Type B pancreatic cell (in vitro differentiated cells): ENCODE results near the gene PARVB. TPM values are rescaled to one million over a fixed set of nuclear protein-coding genes. Genes with fewer than 3 reads are reported as not detected.

Experiments used
- DNase-seq: peaks from one replicate; pipeline ENCODE4 v3.0.0; 2021; ENCODE audit warnings: mixed read lengths; ENCODE audit not compliant: unreplicated experiment; ENCODE audit errors: extremely low spot score
- H3K27ac Mint-ChIP-seq: 2 replicates; pipeline ENCODE4 v1.8.0; 2021; ENCODE audit warnings: mild to moderate bottlenecking, mixed read lengths
- H3K27me3 Mint-ChIP-seq: 2 replicates; pipeline ENCODE4 v1.8.0; 2021; ENCODE audit warnings: mixed read lengths
- H3K36me3 Mint-ChIP-seq: 2 replicates; pipeline ENCODE4 v1.8.0; 2021; ENCODE audit warnings: mixed read lengths
- H3K4me1 Mint-ChIP-seq: one replicate; pipeline ENCODE4 v1.8.0; 2021; ENCODE audit warnings: mixed read lengths; ENCODE audit not compliant: unreplicated experiment
- H3K4me3 Mint-ChIP-seq: 2 replicates; pipeline ENCODE4 v1.8.0; 2021; ENCODE audit warnings: mild to moderate bottlenecking, mixed read lengths
- H3K9me3 Mint-ChIP-seq: 2 replicates; pipeline ENCODE4 v1.8.0; 2021; ENCODE audit warnings: mixed read lengths
- total RNA-seq: library from RNA; stranded (reverse); gene quantifications from 2 replicates; pipeline ENCODE4 v1.2.1, GENCODE V29; 2021; ENCODE audit warnings: low replicate concordance
- TF ChIP-seq, protein P1 (sequence below): fragments of 200-600 bp; sonication (generic); conservative IDR thresholded peaks from 2 replicates; pipeline ENCODE4 v1.5.0; 2021; ENCODE audit warnings: antibody characterized with exemption, mild to moderate bottlenecking

Gene PARVB
- total RNA-seq, 1 donor from 2014 or later, result 15.9 TPM

DNA sequence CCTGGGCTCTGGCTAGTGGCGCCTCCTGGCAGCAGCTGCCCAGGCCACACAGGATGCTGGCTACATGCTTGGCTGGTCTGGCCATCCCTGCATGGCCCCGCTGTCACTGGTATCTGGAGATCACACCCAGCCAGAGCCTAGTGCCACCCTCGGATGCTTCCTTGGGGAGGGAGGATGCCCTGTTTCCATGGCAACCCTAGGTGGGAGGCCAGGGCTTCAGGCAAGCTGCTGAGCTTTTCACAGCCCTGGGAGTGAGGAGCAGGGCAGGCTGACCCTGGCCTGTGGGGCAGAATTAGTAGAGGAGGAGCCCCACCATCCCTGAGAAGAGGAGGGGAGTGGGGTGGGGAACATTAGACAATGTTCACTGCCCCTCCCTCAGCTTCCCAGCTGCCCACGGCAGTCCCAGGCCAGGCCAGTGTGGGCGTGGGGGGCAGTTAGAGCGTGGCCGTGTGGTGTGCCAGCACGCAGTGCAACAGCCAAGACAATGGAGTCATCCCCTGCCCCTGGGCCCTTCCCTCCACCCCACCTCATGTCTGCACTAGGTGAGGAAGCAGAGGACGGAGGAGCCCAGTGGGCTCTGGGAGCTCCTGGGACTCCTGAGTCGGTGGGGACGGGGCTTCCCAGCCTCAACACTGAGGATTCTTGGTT is 50.4 kb downstream of the PARVB start:
- no peak overlapping the region for H3K27ac Mint-ChIP-seq
- DNase-seq, result no peak
- H3K9me3 Mint-ChIP-seq, result no peaks in the 10 kb centered on the region
- TF ChIP-seq, protein P1, sequence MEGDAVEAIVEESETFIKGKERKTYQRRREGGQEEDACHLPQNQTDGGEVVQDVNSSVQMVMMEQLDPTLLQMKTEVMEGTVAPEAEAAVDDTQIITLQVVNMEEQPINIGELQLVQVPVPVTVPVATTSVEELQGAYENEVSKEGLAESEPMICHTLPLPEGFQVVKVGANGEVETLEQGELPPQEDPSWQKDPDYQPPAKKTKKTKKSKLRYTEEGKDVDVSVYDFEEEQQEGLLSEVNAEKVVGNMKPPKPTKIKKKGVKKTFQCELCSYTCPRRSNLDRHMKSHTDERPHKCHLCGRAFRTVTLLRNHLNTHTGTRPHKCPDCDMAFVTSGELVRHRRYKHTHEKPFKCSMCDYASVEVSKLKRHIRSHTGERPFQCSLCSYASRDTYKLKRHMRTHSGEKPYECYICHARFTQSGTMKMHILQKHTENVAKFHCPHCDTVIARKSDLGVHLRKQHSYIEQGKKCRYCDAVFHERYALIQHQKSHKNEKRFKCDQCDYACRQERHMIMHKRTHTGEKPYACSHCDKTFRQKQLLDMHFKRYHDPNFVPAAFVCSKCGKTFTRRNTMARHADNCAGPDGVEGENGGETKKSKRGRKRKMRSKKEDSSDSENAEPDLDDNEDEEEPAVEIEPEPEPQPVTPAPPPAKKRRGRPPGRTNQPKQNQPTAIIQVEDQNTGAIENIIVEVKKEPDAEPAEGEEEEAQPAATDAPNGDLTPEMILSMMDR, result no peak
- H3K4me1 Mint-ChIP-seq, result no peaks in the 10 kb centered on the region
- H3K36me3 Mint-ChIP-seq, result no peaks in the 10 kb centered on the region
- H3K27me3 Mint-ChIP-seq, result no peaks in the 10 kb centered on the region
- no peak overlapping the region for H3K4me3 Mint-ChIP-seq

DNA sequence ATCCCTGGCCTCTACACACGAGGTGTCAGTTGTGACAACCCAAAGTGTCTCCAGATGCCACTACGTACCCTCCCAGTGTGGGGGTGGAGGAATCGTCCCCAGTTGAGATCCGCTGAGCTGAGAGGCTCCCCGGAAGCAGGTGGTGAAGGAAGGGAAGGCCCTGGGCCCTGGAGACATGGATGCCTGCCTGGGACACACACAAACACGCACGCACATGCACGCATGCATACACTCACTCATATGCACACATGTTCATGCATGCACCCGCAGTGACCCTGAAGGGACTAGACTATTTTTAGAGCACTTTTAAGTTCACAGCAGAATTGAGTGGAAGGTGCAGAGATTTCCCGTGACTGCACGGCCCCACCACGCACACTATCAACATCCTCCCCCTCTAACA is 50.9 kb downstream of the PARVB start:
- Mint-ChIP-seq H3K27ac (no peak overlapping the region), H3K36me3 (no peaks in the 10 kb centered on the region), H3K27me3 (no peaks in the 10 kb centered on the region), H3K9me3 (no peaks in the 10 kb centered on the region), H3K4me1 (no peaks in the 10 kb centered on the region), H3K4me3 (no peak overlapping the region)
- no peak for DNase-seq
- TF ChIP-seq, protein P1, result no peak

DNA sequence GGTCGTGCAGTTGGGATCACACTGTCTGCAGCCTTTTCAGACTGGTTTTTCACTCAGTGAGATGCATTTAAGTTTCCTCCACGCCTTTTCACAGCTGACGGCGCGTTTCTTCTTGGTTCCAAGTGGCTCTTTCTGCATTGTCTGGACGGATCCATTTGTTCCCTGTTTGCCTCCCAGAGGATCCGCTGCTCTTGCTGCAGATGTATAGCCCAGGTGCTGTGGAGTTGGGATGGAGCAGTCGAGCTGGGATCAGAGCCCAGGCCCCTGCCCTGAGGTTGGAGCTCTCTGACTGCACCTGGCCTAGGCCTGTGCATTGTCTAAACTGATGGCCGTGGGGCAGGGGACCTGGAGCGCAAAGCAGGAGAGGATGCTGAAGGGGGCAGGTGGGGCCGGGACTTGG is 51.6 kb downstream of the PARVB start:
- H3K36me3 Mint-ChIP-seq, result no peaks in the 10 kb centered on the region
- DNase-seq, result no peak
- H3K27ac Mint-ChIP-seq, result no peak overlapping the region
- no peaks in the 10 kb centered on the region for H3K27me3 Mint-ChIP-seq
- no peaks in the 10 kb centered on the region for H3K9me3 Mint-ChIP-seq
- TF ChIP-seq, protein P1, result no peak
- no peak overlapping the region for H3K4me3 Mint-ChIP-seq
- H3K4me1 Mint-ChIP-seq, result no peaks in the 10 kb centered on the region

DNA sequence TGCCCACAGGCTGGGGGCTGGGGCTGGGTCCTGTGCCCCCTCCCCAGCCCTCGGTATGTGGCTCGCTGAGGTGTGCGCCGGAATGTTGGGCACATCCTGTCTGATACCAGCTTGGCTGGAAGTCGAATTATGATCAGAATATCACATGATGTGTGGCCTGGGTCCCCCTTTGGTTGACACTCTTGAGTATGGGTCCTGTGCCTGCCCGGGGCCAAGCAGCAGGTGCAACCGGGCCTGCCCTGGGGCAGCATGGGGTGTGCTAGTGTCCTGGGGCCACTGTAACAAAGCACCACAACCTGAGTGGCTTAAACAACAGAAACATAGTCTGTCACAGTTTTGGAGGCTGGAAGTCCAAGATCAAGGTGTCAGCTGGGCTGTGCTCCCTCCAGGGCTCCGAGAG is 52.7 kb downstream of the PARVB start:
- Mint-ChIP-seq H3K4me3 (no peak overlapping the region), H3K4me1 (no peaks in the 10 kb centered on the region), H3K9me3 (no peaks in the 10 kb centered on the region), H3K27ac (no peak overlapping the region), H3K27me3 (no peaks in the 10 kb centered on the region), H3K36me3 (no peaks in the 10 kb centered on the region)
- DNase-seq, result no peak
- TF ChIP-seq, protein P1, result no peak

DNA sequence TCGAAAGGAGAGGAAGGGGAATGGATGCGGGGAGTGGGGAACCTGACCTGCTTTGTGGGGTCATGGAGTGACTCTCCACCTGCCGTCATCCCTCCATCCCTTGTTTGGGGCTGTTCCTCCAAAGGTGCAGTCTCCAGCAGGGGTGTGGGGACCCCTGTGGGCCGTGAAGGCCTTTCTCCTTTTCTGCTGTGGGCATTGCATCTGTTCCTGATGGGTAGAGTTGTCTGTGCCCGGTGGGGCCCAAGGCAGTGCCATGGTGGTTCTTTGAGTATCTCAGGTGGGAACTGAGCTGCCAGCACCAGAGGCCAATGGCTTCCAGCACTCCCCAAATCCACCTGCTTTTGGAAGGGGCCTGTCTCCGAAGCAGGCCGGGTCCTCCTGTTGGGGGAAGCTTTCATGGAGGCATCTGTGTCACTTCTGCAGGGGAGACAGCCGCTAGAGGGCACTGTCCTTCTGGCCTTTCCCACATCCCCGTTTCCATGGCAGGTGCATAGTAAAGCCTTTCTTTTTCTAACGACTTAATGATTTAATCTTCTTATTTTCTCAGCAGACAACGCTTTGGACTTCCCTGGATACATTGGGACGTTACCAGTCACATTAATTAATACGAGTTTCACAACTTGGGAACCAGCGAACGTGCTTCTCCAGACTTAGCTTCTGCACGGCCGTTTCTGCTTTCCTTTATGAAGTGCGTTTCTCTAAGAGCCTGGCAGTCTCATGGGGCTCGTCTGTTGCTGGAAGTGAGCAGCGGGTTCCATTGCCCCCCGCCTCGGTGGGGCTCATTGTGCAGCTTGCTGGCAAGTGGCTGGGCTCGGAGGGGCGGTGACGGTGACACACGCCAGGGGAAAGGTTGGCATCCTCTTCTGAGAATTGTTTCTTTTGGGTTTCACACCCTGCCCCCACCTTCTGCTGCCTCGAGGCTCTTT is 57.1 kb downstream of the PARVB start:
- H3K9me3 Mint-ChIP-seq, result no peaks in the 10 kb centered on the region
- peak; percentile 78 for DNase-seq
- H3K27ac Mint-ChIP-seq, result no peak overlapping the region
- TF ChIP-seq, protein P1, result peak; percentile 95
- peaks cover 8% of the 10 kb centered on the region for H3K4me1 Mint-ChIP-seq
- H3K27me3 Mint-ChIP-seq, result peaks cover 3% of the 10 kb centered on the region
- H3K4me3 Mint-ChIP-seq, result no peak overlapping the region
- peaks cover 3% of the 10 kb centered on the region for H3K36me3 Mint-ChIP-seq
